IPS-20b (cell line): ENCODE measurements around the gene TNS4.

ENCODE experiments used
- H3K27ac ChIP-seq: one replicate; pipeline ENCODE4 v1.5.1; 2013; ENCODE audit warnings: low read length
- H3K27me3 ChIP-seq: 2 replicates; pipeline ENCODE4 v1.6.1; 2013; ENCODE audit warnings: mild to moderate bottlenecking, low read length, inconsistent platforms; ENCODE audit not compliant: insufficient read depth
- H3K36me3 ChIP-seq: 2 replicates; pipeline ENCODE4 v1.6.1; 2013; ENCODE audit warnings: low read depth, mild to moderate bottlenecking, inconsistent platforms, low read length, moderate library complexity; ENCODE audit not compliant: insufficient read depth
- H3K4me1 ChIP-seq: 2 replicates; pipeline ENCODE4 v1.6.1; 2013; ENCODE audit warnings: mild to moderate bottlenecking, control low read depth, inconsistent platforms, low read length, moderate library complexity; ENCODE audit not compliant: insufficient read depth
- H3K4me3 ChIP-seq: 2 replicates; pipeline ENCODE4 v1.5.1; 2013; ENCODE audit warnings: mild to moderate bottlenecking, low read length, inconsistent platforms
- H3K9ac ChIP-seq: 2 replicates; pipeline ENCODE4 v1.6.1; 2013; ENCODE audit warnings: low read depth, mild to moderate bottlenecking, inconsistent platforms, low read length, moderate library complexity
- H3K9me3 ChIP-seq: 2 replicates; pipeline ENCODE4 v1.6.1; 2013; ENCODE audit warnings: mild to moderate bottlenecking, low read depth, low read length, inconsistent platforms; ENCODE audit not compliant: insufficient read depth

The TNS4 gene

GRCh38 chr17:40534371-40535189, 33.2 kb upstream of the TNS4 start:
- H3K9me3 ChIP-seq, result no peaks in the 10 kb centered on the region
- H3K27me3 ChIP-seq, result no peaks in the 10 kb centered on the region
- no peak overlapping the region for H3K9ac ChIP-seq
- H3K4me1 ChIP-seq, result no peaks in the 10 kb centered on the region
- H3K4me3 ChIP-seq, result no peak overlapping the region
- no peak overlapping the region for H3K27ac ChIP-seq
- H3K36me3 ChIP-seq, result no peaks in the 10 kb centered on the region

- Histone ChIP-seq H3K9ac (no peak overlapping the region), H3K27me3 (no peaks in the 10 kb centered on the region), H3K4me3 (no peak overlapping the region), H3K4me1 (no peaks in the 10 kb centered on the region), H3K9me3 (no peaks in the 10 kb centered on the region), H3K36me3 (no peaks in the 10 kb centered on the region), H3K27ac (no peak overlapping the region)
These were observed 32.5 kb upstream of the TNS4 start for GRCh38 chr17:40533896-40534295.

- H3K27ac ChIP-seq, result no peak overlapping the region
- no peaks in the 10 kb centered on the region for H3K27me3 ChIP-seq
- no peaks in the 10 kb centered on the region for H3K9me3 ChIP-seq
- no peaks in the 10 kb centered on the region for H3K36me3 ChIP-seq
- H3K4me3 ChIP-seq, result no peak overlapping the region
- H3K9ac ChIP-seq, result no peak overlapping the region
- H3K4me1 ChIP-seq, result no peaks in the 10 kb centered on the region
These were observed 31.3 kb upstream of the TNS4 start for GRCh38 chr17:40532520-40533253.

- no peaks in the 10 kb centered on the region for H3K9me3 ChIP-seq
- no peaks in the 10 kb centered on the region for H3K27me3 ChIP-seq
- no peaks in the 10 kb centered on the region for H3K36me3 ChIP-seq
- H3K27ac ChIP-seq, result no peak overlapping the region
- H3K4me3 ChIP-seq, result no peak overlapping the region
- H3K4me1 ChIP-seq, result no peaks in the 10 kb centered on the region
- no peak overlapping the region for H3K9ac ChIP-seq
These were observed 29.9 kb upstream of the TNS4 start for GRCh38 chr17:40531051-40531991.

GRCh38 chr17:40530531-40530994, 29.1 kb upstream of the TNS4 start:
- Histone ChIP-seq H3K27ac (no peak overlapping the region), H3K9ac (no peak overlapping the region), H3K27me3 (no peaks in the 10 kb centered on the region), H3K9me3 (peaks cover under 1% of the 10 kb centered on the region; the same call in 1 of the 2 replicates), H3K4me3 (no peak overlapping the region), H3K36me3 (no peaks in the 10 kb centered on the region), H3K4me1 (no peaks in the 10 kb centered on the region)

- H3K36me3 ChIP-seq, result no peaks in the 10 kb centered on the region
- H3K27ac ChIP-seq, result no peak overlapping the region
- H3K4me3 ChIP-seq, result no peak overlapping the region
- H3K9me3 ChIP-seq, result peaks cover 4% of the 10 kb centered on the region
- no peaks in the 10 kb centered on the region for H3K4me1 ChIP-seq
- no peak overlapping the region for H3K9ac ChIP-seq
- no peaks in the 10 kb centered on the region for H3K27me3 ChIP-seq
These were observed 28.6 kb upstream of the TNS4 start for GRCh38 chr17:40529991-40530390.

GRCh38 chr17:40528692-40529417, 27.4 kb upstream of the TNS4 start:
- Histone ChIP-seq H3K4me1 (no peaks in the 10 kb centered on the region), H3K9ac (no peak overlapping the region), H3K9me3 (peaks cover 4% of the 10 kb centered on the region), H3K4me3 (no peak overlapping the region), H3K36me3 (no peaks in the 10 kb centered on the region), H3K27me3 (no peaks in the 10 kb centered on the region), H3K27ac (no peak overlapping the region)

GRCh38 chr17:40526668-40527067, 25.2 kb upstream of the TNS4 start:
- peaks cover 4% of the 10 kb centered on the region for H3K9me3 ChIP-seq
- H3K27me3 ChIP-seq, result no peaks in the 10 kb centered on the region
- H3K4me3 ChIP-seq, result no peak overlapping the region
- H3K4me1 ChIP-seq, result no peaks in the 10 kb centered on the region
- no peaks in the 10 kb centered on the region for H3K36me3 ChIP-seq
- H3K9ac ChIP-seq, result no peak overlapping the region
- no peak overlapping the region for H3K27ac ChIP-seq

- no peak overlapping the region for H3K9ac ChIP-seq
- no peak overlapping the region for H3K4me3 ChIP-seq
- peaks cover 4% of the 10 kb centered on the region for H3K9me3 ChIP-seq
- H3K36me3 ChIP-seq, result no peaks in the 10 kb centered on the region
- no peak overlapping the region for H3K27ac ChIP-seq
- H3K4me1 ChIP-seq, result no peaks in the 10 kb centered on the region
- no peaks in the 10 kb centered on the region for H3K27me3 ChIP-seq
These were observed 23.9 kb upstream of the TNS4 start for GRCh38 chr17:40525294-40525693.

GRCh38 chr17:40524243-40524965, 23.0 kb upstream of the TNS4 start:
- Histone ChIP-seq H3K36me3 (no peaks in the 10 kb centered on the region), H3K4me3 (no peak overlapping the region), H3K4me1 (no peaks in the 10 kb centered on the region), H3K9me3 (peaks cover 4% of the 10 kb centered on the region), H3K27me3 (no peaks in the 10 kb centered on the region), H3K9ac (no peak overlapping the region), H3K27ac (no peak overlapping the region)
